Heart left ventricle (tissue), 16 donors: Measurements from ENCODE around the gene ZNF154. TPM values are rescaled to one million over a fixed set of nuclear protein-coding genes. Genes with fewer than 3 reads are reported as not detected.

Experiments
- ATAC-seq, 4 donors: fragments of 200-7000 bp; cut with Tn5 transposase; one replicate each; pipeline ENCODE4 v1.9.1; 2020 to 2022; ENCODE audit warnings: moderate library complexity in 4 of 4, mild to moderate bottlenecking in 3 of 4, moderate number of reproducible peaks in 1 of 4
- DNase-seq, 5 donors: peaks; one replicate each; pipeline ENCODE4 v3.0.0-alpha.2; 2020
- H3K27ac ChIP-seq, 12 donors: fragments of 200-600 bp; sonication (generic) in 4 of 12; one replicate each; pipeline versions ENCODE4 v1.5.0 to v1.8.0; 2016 to 2022; ENCODE audit warnings: mild to moderate bottlenecking in 2 of 12
- H3K27me3 ChIP-seq, 9 donors: fragments of 200-600 bp; sonication (generic) in 2 of 9; one replicate each; pipeline versions ENCODE4 v1.5.1 to v1.8.0; 2016 to 2022; ENCODE audit warnings: mild to moderate bottlenecking in 3 of 9
- H3K36me3 ChIP-seq, 9 donors: fragments of 200-600 bp; sonication (generic) in 2 of 9; one replicate each; pipeline versions ENCODE4 v1.5.0 to v1.8.0; 2018 to 2022; ENCODE audit warnings: mild to moderate bottlenecking in 2 of 9
- H3K4me1 ChIP-seq, 12 donors: fragments of 200-600 bp; sonication (generic) in 4 of 12; one replicate each; pipeline versions ENCODE4 v1.5.0 to v1.8.0; 2016 to 2022; ENCODE audit warnings: mild to moderate bottlenecking in 3 of 12
- H3K4me3 ChIP-seq, 12 donors: fragments of 200-600 bp; sonication (generic) in 4 of 12; one replicate each; pipeline versions ENCODE4 v1.5.0 to v1.8.0; 2017 to 2022; ENCODE audit warnings: mild to moderate bottlenecking in 9 of 12, moderate library complexity in 4 of 12
- H3K9me3 ChIP-seq, 12 donors: fragments of 200-600 bp; sonication (generic) in 4 of 12; one replicate each; pipeline versions ENCODE4 v1.5.0 to v1.8.0; 2016 to 2022; ENCODE audit warnings: mild to moderate bottlenecking in 1 of 12
- POLR2A ChIP-seq, 2 donors: fragments of 450-650 bp; IDR thresholded peaks; one replicate each; pipeline ENCODE4 v1.6.1; 2017; ENCODE audit warnings: antibody characterized with exemption in 2 of 2, mild to moderate bottlenecking in 2 of 2, moderate library complexity in 2 of 2
- WGBS, 4 donors: extraction: QIAGEN DNeasy Blood & Tissue Kit in 2 of 4; methylation state at CpG; one replicate each; pipeline versions ENCODE4 v1.1.5 to v1.1.7; 2013 to 2018; 5-methylcytosine and 5-hydroxymethylcytosine counted together
- intact Hi-C, 10 donors: fragments of 100-400 bp; cut with DNase I; formaldehyde crosslinking; loops; one replicate each; pipeline versions ENCODE4 v1.11.1 to v1.14.2; 2022
- polyA plus RNA-seq, 2 donors: library from polyadenylated mRNA; stranded (reverse); fragments of 200-250 nt; gene quantifications; one replicate each; pipeline ENCODE4 v1.2.3, GENCODE V29; 2013
- total RNA-seq, 9 donors: library from RNA; depleted of rRNA in 2 of 9; stranded (reverse); fragments of >200 nt in 2 of 9; fragmentation: NEBNext Ultra II Directional in 3 of 9; extraction: Animal tissue kit (Norgen Biotek cat#: 25700) in 3 of 9; gene quantifications; one replicate each; pipeline versions ENCODE4 v1.1.0 to v1.2.4, GENCODE V29; 2016 to 2023
- TF ChIP-seq, protein P1 (sequence below), 12 donors: fragments of 200-600 bp; sonication (generic) in 4 of 12; IDR thresholded peaks; one replicate each; pipeline versions ENCODE4 v1.5.0 to v1.8.0; 2018 to 2022; ENCODE audit warnings: antibody characterized with exemption in 12 of 12, mild to moderate bottlenecking in 5 of 12
- donor health status: ischemic (EF 13 %, LVEDD 7.1; RV severe dilation, severe dysfunction).
- donor health status: healthy with polysubstance abuse.
- donor health status: DM: no; HTN: yes; CAD: no.
- donor health status: DM: no; HTN: no; CAD: no.
- donor health status: ischemic (EF 25% LVEDD 6.9; RV normal size, moderate dysfunction).
- donor health status: ischemic (EF 25% LVEDD 5.7; RV mildly dilated, moderate dysfunction).
- donor health status: healthy.
- donor health status: DM: yes; HTN: yes; CAD: no.
- donor health status: ischemic (EF 35%, LVEDD 5.7; RV mildly dilated, moderate dysfunction).
- donor health status: nonischemic (EF 11% LVEDD 7.7; RV severe dilation, severe dysfunction).
- donor health status: DM: yes; HTN: yes; CAD: no.
- donor health status: PGD.
- donor health status: ischemic (EF 29% LVEDD 5.4; RV normal size, mild dysfunction).
- donor health status: nonischemic (EF 23%, LVEDD 6.1; RV moderate dilation, normal function).

Gene ZNF154
- total and polyA plus RNA-seq, 11 donors, result 1.4 to 5.3 (median 4.0) TPM

GRCh38 chr19:57672466-57672865, 36.5 kb downstream of the ZNF154 start:
- H3K9me3 ChIP-seq, result peaks cover 0 to 7% (median 0%) of the 10 kb centered on the region in 12 donors
- H3K36me3 ChIP-seq, result no peaks in the 10 kb centered on the region
- no peak for ATAC-seq
- TF ChIP-seq, protein P1, sequence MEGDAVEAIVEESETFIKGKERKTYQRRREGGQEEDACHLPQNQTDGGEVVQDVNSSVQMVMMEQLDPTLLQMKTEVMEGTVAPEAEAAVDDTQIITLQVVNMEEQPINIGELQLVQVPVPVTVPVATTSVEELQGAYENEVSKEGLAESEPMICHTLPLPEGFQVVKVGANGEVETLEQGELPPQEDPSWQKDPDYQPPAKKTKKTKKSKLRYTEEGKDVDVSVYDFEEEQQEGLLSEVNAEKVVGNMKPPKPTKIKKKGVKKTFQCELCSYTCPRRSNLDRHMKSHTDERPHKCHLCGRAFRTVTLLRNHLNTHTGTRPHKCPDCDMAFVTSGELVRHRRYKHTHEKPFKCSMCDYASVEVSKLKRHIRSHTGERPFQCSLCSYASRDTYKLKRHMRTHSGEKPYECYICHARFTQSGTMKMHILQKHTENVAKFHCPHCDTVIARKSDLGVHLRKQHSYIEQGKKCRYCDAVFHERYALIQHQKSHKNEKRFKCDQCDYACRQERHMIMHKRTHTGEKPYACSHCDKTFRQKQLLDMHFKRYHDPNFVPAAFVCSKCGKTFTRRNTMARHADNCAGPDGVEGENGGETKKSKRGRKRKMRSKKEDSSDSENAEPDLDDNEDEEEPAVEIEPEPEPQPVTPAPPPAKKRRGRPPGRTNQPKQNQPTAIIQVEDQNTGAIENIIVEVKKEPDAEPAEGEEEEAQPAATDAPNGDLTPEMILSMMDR (IDR thresholded peaks at IDR 0.05), result no peak
- TF ChIP-seq POLR2A (IDR thresholded peaks at IDR 0.05), result no peak
- H3K27me3 ChIP-seq, result no peaks in the 10 kb centered on the region
- H3K4me3 ChIP-seq, result no peak overlapping the region
- no peak overlapping the region for H3K27ac ChIP-seq
- 78 to 93% (median 83%) methylated on average over 4 of the region's 4 CpGs for WGBS, 4 donors
- H3K4me1 ChIP-seq, result no peaks in the 10 kb centered on the region
- DNase-seq, result no peak
- intact Hi-C loops, result no loop called here

DNA sequence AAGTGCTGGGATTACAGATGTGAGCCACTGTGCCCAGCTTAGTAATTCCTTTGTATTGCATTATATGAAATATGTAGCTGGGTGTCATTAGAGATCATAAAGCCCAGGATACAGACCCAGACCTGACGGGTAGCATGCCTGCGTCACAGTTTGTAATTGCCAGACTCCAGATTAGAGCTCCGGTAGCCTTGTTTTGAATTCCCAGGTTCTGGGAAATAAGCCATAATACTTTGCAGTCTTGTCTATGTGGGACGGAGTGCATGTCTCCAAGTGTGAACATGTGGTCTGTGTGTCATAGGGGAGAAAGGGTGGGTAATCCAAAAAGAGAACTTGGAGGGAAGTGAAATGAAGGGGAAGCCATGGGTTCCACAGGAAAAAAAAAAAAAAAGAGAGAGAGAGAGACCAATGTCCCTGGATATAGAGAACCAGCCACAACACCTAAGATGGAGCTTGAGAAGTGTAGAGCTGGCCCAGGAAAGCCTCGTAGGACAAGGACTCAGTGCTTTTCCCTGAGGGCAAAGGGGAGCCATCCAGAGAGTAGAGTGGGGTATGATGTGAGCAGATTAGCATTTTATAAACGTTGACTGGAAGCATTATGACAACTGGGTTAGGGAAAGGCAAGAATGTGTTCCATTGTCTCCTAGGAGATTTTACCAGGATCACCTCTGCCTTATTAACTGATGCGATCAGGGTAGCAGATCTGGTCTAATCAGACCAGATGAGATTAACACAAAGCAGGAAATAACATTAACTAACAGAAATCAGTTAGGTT, 37.7 kb downstream of the ZNF154 start:
- 47 to 53% (median 51%) methylated on average over 7 of the region's 7 CpGs for WGBS, 4 donors
- Histone ChIP-seq H3K4me3 (no peak overlapping the region), H3K27ac (no peak overlapping the region), H3K27me3 (no peaks in the 10 kb centered on the region), H3K9me3 (peaks cover 0 to 7% (median 0%) of the 10 kb centered on the region in 12 donors), H3K36me3 (no peaks in the 10 kb centered on the region), H3K4me1 (no peaks in the 10 kb centered on the region)
- TF ChIP-seq, protein P1 (IDR thresholded peaks at IDR 0.05), result no peak
- TF ChIP-seq POLR2A (IDR thresholded peaks at IDR 0.05), result no peak
- no peak for DNase-seq
- intact Hi-C loops, result no loop called here
- ATAC-seq, result peak in 3 of 4 donors; percentile 49 to 65 (median 53)

GRCh38 chr19:57668635-57669034, 40.4 kb downstream of the ZNF154 start, which contains the start of gene ZSCAN4:
TSS of gene ZSCAN4 (plus strand) at chr19:57668935. CDS start at chr19:57676146, 7,211 bp downstream.
- TF ChIP-seq POLR2A (IDR thresholded peaks at IDR 0.05), result no peak
- TF ChIP-seq, protein P1 (IDR thresholded peaks at IDR 0.05), result no peak
- Histone ChIP-seq H3K27me3 (peaks cover 0 to 6% (median 0%) of the 10 kb centered on the region in 9 donors), H3K9me3 (no peaks in the 10 kb centered on the region), H3K27ac (no peak within 1 kb of the TSS), H3K36me3 (no peaks in the 10 kb centered on the region), H3K4me3 (no peak within 1 kb of the TSS), H3K4me1 (peaks cover 0 to 8% (median 3%) of the 10 kb centered on the region in 12 donors)
- intact Hi-C loops, result no loop called here
- ATAC-seq (no peak), DNase-seq (no peak)
- 94 to 98% (median 97%) methylated on average over 2 of the region's 2 CpGs for WGBS, 4 donors

- DNase-seq, result no peak
- intact Hi-C loops, result no loop called here
- peaks cover 0 to 9% (median 0%) of the 10 kb centered on the region in 9 donors for H3K27me3 ChIP-seq
- TF ChIP-seq POLR2A (IDR thresholded peaks at IDR 0.05), result no peak
- TF ChIP-seq, protein P1 (IDR thresholded peaks at IDR 0.05), result no peak
- ATAC-seq, result no peak
- no peak overlapping the region for H3K27ac ChIP-seq
- no peaks in the 10 kb centered on the region for H3K36me3 ChIP-seq
- WGBS, 4 donors, result 76 to 100% (median 79%) methylated on average over 1 of the region's 1 CpG
- H3K4me1 ChIP-seq, result peaks cover 0 to 9% (median 4%) of the 10 kb centered on the region in 12 donors
- no peak overlapping the region for H3K4me3 ChIP-seq
- H3K9me3 ChIP-seq, result no peaks in the 10 kb centered on the region
Observed at GRCh38 chr19:57667228-57667627, 41.8 kb downstream of the ZNF154 start.
